Activated CD4-positive, alpha-beta memory T cell treated with anti-CD3 and anti-CD28 coated beads, Interleukin-2, amount 10 ng/mL, durations not matched to agents 7 days and 5 days (primary cell): ENCODE results near the gene ATP6V0E2. TPM values are rescaled to one million over a fixed set of nuclear protein-coding genes. Genes with fewer than 3 reads are reported as not detected.
"Not testable (repeated sequence)": the region's sequence is repeated elsewhere in the genome, so short reads cannot be mapped to it uniquely, and the experiment has no call there.

Source experiments
- CTCF ChIA-PET: fragments of 350-600 bp; sonication (Branson Sonifier 250); formaldehyde crosslinking; loops from one replicate; lab custom pipeline; 2021; ENCODE audit warnings: antibody characterized with exemption, inconsistent platforms; lab: Charles Lee
- POLR2A ChIA-PET: fragments of 350-600 bp; sonication (Branson Sonifier 250); formaldehyde crosslinking; loops from one replicate; lab custom pipeline; 2021; ENCODE audit warnings: antibody characterized with exemption; lab: Charles Lee
- DNase-seq: peaks from one replicate; pipeline ENCODE4 v3.0.0-alpha.2; 2020
- H3K27ac Mint-ChIP-seq: one replicate; pipeline ENCODE4 v1.8.0; 2021; ENCODE audit warnings: mild to moderate bottlenecking, mixed read lengths
- H3K27me3 Mint-ChIP-seq: one replicate; pipeline ENCODE4 v1.8.0; 2021; ENCODE audit warnings: mixed read lengths
- H3K36me3 Mint-ChIP-seq: one replicate; pipeline ENCODE4 v1.8.0; 2021; ENCODE audit warnings: low read depth, mixed read lengths
- H3K4me1 Mint-ChIP-seq: one replicate; pipeline ENCODE4 v1.8.0; 2021; ENCODE audit warnings: mixed read lengths
- H3K4me3 Mint-ChIP-seq: one replicate; pipeline ENCODE4 v1.8.0; 2021; ENCODE audit warnings: mild to moderate bottlenecking, mixed read lengths
- H3K9me3 Mint-ChIP-seq: one replicate; pipeline ENCODE4 v1.8.0; 2021; ENCODE audit warnings: mixed read lengths
- total RNA-seq, 2 experiments: library from RNA; stranded (reverse); gene quantifications; one replicate each; pipeline ENCODE4 v1.2.3, GENCODE V29; 2021

ATP6V0E2 gene
- total RNA-seq, 2 experiments from 2014 or later, result 48.8 to 52.3 TPM

GRCh38 chr7:149884541-149884940 is 10.8 kb downstream of the ATP6V0E2 start:
- no peak overlapping the region for H3K4me3 Mint-ChIP-seq

GRCh38 chr7:149885191-149886017 is 11.6 kb downstream of the ATP6V0E2 start:
- no peak overlapping the region for H3K4me3 Mint-ChIP-seq
- H3K27ac Mint-ChIP-seq, result no peak overlapping the region
- no peaks in the 10 kb centered on the region for H3K27me3 Mint-ChIP-seq
- H3K4me1 Mint-ChIP-seq, result peaks cover 13% of the 10 kb centered on the region
- H3K36me3 Mint-ChIP-seq, result peaks cover 2% of the 10 kb centered on the region
- H3K9me3 Mint-ChIP-seq, result no peaks in the 10 kb centered on the region
- ChIA-PET CTCF (no interaction called here), POLR2A (interaction anchor here (1.3 kb wide), 1 partner anchor 15 kb away, joined by 3 read pairs; no protein-coding TSS in a partner anchor)
- DNase-seq, result no peak

More at GRCh38 chr7:149884541-149884940, 10.8 kb downstream of the ATP6V0E2 start:
- Mint-ChIP-seq H3K27me3 (no peaks in the 10 kb centered on the region), H3K27ac (no peak overlapping the region), H3K36me3 (peaks cover 2% of the 10 kb centered on the region), H3K9me3 (no peaks in the 10 kb centered on the region), H3K4me1 (peaks cover 13% of the 10 kb centered on the region)
- no peak for DNase-seq
- ChIA-PET POLR2A (interaction anchor here (1.1 to 1.3 kb wide), 2 partner anchors 15 to 160 kb away, joined by 3 read pairs; no protein-coding TSS in a partner anchor), CTCF (interaction anchor here (2.6 to 2.7 kb wide), 2 partner anchors 13 to 20 kb away, joined by 7 to 17 read pairs; no protein-coding TSS in a partner anchor)

- Mint-ChIP-seq H3K4me1 (peaks cover 13% of the 10 kb centered on the region), H3K27ac (no peak overlapping the region), H3K27me3 (no peaks in the 10 kb centered on the region), H3K9me3 (no peaks in the 10 kb centered on the region), H3K4me3 (no peak overlapping the region), H3K36me3 (peaks cover 2% of the 10 kb centered on the region)
- POLR2A ChIA-PET, result no interaction called here
- CTCF ChIA-PET, result no interaction called here
- DNase-seq, result no peak
These were observed 12.2 kb downstream of the ATP6V0E2 start for GRCh38 chr7:149886018-149886415.

- no peaks in the 10 kb centered on the region for H3K27me3 Mint-ChIP-seq
- no peak overlapping the region for H3K4me3 Mint-ChIP-seq
- no peak for DNase-seq
- ChIA-PET POLR2A (no interaction called here), CTCF (no interaction called here)
- H3K4me1 Mint-ChIP-seq, result peaks cover 13% of the 10 kb centered on the region
- H3K36me3 Mint-ChIP-seq, result peaks cover 2% of the 10 kb centered on the region
- H3K9me3 Mint-ChIP-seq, result no peaks in the 10 kb centered on the region
- H3K27ac Mint-ChIP-seq, result no peak overlapping the region
These were observed 13.5 kb downstream of the ATP6V0E2 start for GRCh38 chr7:149887311-149887710.

- H3K27me3 Mint-ChIP-seq, H3K27ac Mint-ChIP-seq, POLR2A ChIA-PET, H3K36me3 Mint-ChIP-seq, DNase-seq, H3K4me1 Mint-ChIP-seq, H3K9me3 Mint-ChIP-seq, CTCF ChIA-PET, H3K4me3 Mint-ChIP-seq: not testable (repeated sequence)
These were observed 16.9 kb downstream of the ATP6V0E2 start for GRCh38 chr7:149890715-149891114.

GRCh38 chr7:149894957-149895356 is 21.2 kb downstream of the ATP6V0E2 start:
- H3K36me3 Mint-ChIP-seq, H3K27ac Mint-ChIP-seq, H3K4me3 Mint-ChIP-seq, DNase-seq, H3K4me1 Mint-ChIP-seq, H3K27me3 Mint-ChIP-seq, CTCF ChIA-PET, POLR2A ChIA-PET, H3K9me3 Mint-ChIP-seq: not testable (repeated sequence)

- H3K4me3 Mint-ChIP-seq, H3K27me3 Mint-ChIP-seq, CTCF ChIA-PET, H3K36me3 Mint-ChIP-seq, H3K9me3 Mint-ChIP-seq, H3K27ac Mint-ChIP-seq, POLR2A ChIA-PET, H3K4me1 Mint-ChIP-seq, DNase-seq: not testable (repeated sequence)
These were observed 34.1 kb downstream of the ATP6V0E2 start for GRCh38 chr7:149907776-149908376.

- H3K27ac Mint-ChIP-seq, H3K27me3 Mint-ChIP-seq, POLR2A ChIA-PET, DNase-seq, H3K4me3 Mint-ChIP-seq, CTCF ChIA-PET, H3K36me3 Mint-ChIP-seq, H3K4me1 Mint-ChIP-seq, H3K9me3 Mint-ChIP-seq: not testable (repeated sequence)
These were observed 36.5 kb downstream of the ATP6V0E2 start for GRCh38 chr7:149910219-149910618.

- POLR2A ChIA-PET, H3K4me1 Mint-ChIP-seq, H3K27ac Mint-ChIP-seq, H3K36me3 Mint-ChIP-seq, H3K27me3 Mint-ChIP-seq, H3K4me3 Mint-ChIP-seq, DNase-seq, CTCF ChIA-PET, H3K9me3 Mint-ChIP-seq: not testable (repeated sequence)
These were observed 38.4 kb downstream of the ATP6V0E2 start for GRCh38 chr7:149912126-149912525.

GRCh38 chr7:149926414-149926813 is 52.6 kb downstream of the ATP6V0E2 start:
- DNase-seq, H3K9me3 Mint-ChIP-seq, H3K4me3 Mint-ChIP-seq, H3K27me3 Mint-ChIP-seq, H3K36me3 Mint-ChIP-seq, CTCF ChIA-PET, POLR2A ChIA-PET, H3K4me1 Mint-ChIP-seq, H3K27ac Mint-ChIP-seq: not testable (repeated sequence)

Other genes with a start within 250 kb of the ATP6V0E2 start
- under 1 TPM; 0.25 to 0.33 TPM for gene ZNF467, start 100.4 kb upstream of the ATP6V0E2 start, total RNA-seq
- 10 to 100 TPM; 31.4 to 32.5 TPM for gene ZNF862, start 35.6 kb upstream of the ATP6V0E2 start, total RNA-seq